GM20000 (cell line): ENCODE results near the gene INTS3.

Experiments
- DNase-seq: peaks from one replicate; pipeline ENCODE4 v3.0.0; 2012; ENCODE audit warnings: low spot score
- TF ChIP-seq, protein P1 (sequence below): IDR thresholded peaks from 2 replicates; pipeline ENCODE4 v1.5.1; 2012; ENCODE audit warnings: mild to moderate bottlenecking, control low read depth; ENCODE audit errors: extremely low read depth, missing control alignments

Gene INTS3

DNA sequence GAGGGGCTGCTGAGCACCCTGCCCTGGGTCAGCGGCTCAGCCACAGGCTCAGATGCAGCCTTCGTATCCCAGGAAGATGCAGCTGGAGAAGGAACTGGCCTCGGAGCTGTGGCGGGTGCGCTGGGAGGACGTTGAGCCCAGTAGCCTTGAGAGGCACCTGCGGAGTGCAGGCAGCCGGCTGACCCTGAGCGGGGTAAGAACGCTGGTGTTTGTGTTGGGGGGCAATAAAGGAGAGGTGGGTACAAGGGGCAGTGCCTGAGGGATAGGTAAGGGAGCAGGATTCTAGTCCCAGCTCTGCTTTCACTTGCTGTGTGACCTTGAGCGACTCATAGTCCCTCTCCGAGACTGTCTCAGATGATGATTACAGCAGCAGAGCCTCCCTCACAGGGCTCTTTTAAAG is 43.0 kb upstream of the INTS3 start:
- DNase-seq: no peak
- TF ChIP-seq, protein P1, sequence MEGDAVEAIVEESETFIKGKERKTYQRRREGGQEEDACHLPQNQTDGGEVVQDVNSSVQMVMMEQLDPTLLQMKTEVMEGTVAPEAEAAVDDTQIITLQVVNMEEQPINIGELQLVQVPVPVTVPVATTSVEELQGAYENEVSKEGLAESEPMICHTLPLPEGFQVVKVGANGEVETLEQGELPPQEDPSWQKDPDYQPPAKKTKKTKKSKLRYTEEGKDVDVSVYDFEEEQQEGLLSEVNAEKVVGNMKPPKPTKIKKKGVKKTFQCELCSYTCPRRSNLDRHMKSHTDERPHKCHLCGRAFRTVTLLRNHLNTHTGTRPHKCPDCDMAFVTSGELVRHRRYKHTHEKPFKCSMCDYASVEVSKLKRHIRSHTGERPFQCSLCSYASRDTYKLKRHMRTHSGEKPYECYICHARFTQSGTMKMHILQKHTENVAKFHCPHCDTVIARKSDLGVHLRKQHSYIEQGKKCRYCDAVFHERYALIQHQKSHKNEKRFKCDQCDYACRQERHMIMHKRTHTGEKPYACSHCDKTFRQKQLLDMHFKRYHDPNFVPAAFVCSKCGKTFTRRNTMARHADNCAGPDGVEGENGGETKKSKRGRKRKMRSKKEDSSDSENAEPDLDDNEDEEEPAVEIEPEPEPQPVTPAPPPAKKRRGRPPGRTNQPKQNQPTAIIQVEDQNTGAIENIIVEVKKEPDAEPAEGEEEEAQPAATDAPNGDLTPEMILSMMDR: no peak

DNA sequence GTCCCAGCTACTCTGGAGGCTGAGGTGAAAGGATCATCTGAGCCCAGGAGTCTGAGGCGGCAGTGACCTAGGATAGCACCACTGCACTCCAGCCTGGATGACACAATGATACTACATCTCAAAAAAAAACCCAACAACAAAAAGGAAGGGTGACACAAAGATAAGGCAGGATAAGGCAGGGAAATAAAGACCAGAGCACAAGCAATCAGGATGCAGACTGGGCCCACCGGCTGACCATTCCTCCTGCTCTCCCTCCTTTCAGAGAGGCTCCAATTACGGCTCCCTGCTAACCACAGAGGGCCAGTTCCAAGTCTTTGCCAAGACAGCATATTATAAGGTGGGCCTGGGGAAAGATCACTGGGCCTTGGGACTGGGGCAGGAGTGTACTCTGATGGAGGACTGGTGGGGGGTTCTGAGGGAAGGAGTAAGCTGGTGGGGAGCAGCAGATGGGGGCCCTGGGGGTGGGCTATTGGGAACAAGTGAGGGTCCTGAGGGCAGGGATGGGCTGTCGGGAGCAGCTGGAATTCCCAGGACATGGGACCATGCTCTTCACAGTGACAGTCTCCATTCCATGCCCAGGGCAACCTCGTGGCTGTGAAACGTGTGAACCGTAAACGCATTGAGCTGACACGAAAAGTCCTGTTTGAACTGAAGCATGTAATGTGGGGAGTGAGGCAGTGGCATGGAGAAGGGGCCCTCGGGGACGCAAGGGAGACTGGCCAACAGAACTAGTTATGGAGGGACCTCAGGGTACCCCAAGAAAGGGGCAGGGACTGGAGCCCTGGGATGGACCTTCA is 42.1 kb upstream of the INTS3 start:
- no peak for DNase-seq
- TF ChIP-seq, protein P1: no peak

DNA sequence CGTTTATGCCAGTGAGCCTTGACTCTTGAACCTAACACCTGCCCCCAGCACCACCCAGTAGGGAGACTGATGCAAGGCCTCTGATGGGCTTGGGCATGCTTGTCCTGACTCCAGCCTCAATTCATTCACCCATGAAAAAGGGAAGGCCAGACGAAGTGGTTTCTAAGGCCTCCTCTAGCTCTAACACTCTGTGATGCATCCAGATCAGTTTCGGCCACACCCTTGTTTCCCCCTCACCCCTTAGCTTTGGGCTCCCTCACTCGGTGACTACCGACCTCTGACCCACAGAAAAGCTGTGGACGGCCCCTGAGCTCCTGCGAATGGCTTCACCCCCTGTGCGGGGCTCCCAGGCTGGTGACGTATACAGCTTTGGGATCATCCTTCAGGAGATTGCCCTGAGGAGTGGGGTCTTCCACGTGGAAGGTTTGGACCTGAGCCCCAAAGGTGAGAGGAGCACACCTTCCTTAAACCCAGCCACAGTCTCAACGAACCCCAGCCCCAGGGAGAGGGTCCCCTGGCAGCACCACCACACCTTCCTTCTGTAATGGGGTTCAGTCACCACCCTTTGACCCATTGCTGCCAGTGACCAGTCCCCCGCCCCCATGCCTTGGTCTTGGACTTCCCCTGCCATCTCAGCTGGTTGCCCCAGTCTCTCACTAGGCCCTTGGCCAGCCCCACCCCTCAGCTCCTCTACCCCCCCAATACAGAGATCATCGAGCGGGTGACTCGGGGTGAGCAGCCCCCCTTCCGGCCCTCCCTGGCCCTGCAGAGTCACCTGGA is 40.3 kb upstream of the INTS3 start:
- no peak for DNase-seq

DNA sequence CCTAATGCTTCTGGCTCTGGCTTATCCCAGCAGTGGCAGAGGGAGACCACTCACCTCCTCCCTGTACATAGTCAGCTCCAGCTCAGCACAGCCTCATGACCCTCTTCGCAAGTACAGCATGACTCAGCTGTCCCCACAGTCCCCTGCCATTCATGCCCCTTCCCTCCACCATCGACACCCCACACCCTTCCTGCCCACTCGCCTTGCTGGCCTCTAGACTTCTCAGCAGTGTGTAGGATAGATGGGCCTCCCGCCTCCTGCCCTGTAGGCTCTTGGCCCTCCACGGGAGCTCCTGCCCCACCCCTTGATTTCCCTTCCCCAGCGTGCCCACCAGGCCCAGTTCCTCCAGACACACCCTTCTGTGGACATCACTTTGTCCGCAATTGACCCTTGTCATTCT is 39.6 kb upstream of the INTS3 start:
- no peak for DNase-seq
- TF ChIP-seq, protein P1: no peak

More for the DNA sequence above, 40.3 kb upstream of the INTS3 start:
- TF ChIP-seq, protein P1: no peak

DNA sequence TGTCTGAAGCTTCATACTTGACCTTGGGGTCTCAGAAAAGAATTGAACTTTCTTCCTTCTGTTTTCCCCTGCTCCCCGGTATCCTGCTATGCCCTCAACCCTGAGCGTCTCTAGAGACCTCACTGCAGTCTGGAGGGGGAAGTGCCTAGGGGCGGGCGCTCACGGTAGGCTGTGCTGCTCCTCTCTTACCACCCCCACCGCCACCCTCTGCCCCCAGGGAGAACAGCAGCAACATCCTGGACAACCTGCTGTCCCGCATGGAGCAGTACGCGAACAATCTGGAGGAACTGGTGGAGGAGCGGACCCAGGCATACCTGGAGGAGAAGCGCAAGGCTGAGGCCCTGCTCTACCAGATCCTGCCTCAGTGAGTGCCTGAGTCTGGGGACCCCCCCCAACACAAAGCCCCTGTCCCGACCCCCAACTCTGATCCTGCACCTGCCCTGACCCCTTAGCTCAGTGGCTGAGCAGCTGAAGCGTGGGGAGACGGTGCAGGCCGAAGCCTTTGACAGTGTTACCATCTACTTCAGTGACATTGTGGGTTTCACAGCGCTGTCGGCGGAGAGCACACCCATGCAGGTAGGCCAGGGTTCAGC is 39.0 kb upstream of the INTS3 start:
- TF ChIP-seq, protein P1: no peak

DNA sequence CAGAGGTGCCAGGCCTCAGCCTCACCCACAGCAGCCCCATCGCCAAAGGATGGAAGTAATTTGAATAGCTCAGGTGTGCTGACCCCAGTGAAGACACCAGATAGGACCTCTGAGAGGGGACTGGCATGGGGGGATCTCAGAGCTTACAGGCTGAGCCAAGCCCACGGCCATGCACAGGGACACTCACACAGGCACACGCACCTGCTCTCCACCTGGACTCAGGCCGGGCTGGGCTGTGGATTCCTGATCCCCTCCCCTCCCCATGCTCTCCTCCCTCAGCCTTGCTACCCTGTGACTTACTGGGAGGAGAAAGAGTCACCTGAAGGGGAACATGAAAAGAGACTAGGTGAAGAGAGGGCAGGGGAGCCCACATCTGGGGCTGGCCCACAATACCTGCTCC is 34.4 kb upstream of the INTS3 start:
- no peak for DNase-seq
- TF ChIP-seq, protein P1: no peak

More for the DNA sequence above, 39.0 kb upstream of the INTS3 start:
- no peak for DNase-seq

DNA sequence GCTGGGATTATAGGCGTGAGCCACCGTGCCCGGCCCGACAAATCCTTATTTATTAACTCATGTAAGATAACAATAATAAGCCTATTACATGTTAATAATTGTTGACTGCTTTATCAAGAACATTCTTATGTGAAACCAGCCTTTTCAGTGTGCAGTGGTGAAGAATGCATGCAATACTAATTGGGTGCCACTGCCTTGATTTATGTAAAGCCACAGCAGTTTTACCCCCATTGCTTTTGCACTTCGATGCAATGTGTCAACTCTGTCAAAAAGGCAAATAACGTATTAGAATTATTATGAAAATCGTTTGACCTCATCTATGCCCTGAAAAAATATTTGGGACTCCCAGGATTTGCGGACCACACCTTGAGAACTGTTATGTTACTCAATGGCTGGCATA is 31.1 kb upstream of the INTS3 start:
- TF ChIP-seq, protein P1: no peak
- DNase-seq: no peak
